GM19397 (cell line): Measurements from ENCODE around the gene BTD.

ENCODE experiments used
- ATAC-seq: cut with Tn5 transposase; IDR thresholded peaks from one replicate; pipeline ENCODE4 v1.9.1; 2021; ENCODE audit warnings: mild to moderate bottlenecking, moderate library complexity; ENCODE audit not compliant: unreplicated experiment

BTD gene

GRCh38 chr3:15634671-15635070 is 33.1 kb downstream of the BTD start:
- ATAC-seq = no peak

- no peak for ATAC-seq
Observed at GRCh38 chr3:15635121-15635661, 33.6 kb downstream of the BTD start.

DNA sequence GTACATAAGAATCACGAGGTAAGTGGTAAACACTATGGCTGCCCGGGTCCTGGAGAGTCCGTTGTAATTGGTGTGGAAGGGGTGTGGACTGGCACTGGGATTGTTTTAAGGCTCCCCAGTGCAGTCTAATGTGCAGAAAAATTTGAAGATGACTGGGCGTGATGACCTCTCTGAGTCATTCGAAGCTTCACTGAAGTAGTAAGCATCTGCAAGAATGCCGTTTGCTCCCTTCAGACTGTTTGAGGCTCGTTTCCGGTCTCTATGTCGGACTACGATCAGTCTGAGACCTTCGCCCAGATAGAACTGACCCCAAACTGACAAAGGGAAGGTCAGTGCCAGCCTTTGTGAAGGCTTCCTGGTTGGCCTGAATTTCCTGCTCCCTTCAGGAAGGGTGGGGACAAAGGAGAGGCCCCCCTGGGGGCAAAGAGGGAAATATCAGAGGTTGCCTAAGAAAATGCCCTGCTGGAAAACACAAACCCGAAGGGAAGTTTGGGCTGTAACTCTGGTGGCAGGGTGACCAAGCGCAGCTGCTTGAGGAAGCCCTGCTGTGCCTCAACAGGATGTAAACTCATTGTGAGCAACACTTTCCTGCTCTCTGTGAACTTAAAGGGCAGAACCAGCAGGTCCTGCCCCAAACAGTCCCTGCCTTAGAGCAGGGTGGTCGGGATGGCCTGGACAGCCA is 34.6 kb downstream of the BTD start:
- no peak for ATAC-seq

DNA sequence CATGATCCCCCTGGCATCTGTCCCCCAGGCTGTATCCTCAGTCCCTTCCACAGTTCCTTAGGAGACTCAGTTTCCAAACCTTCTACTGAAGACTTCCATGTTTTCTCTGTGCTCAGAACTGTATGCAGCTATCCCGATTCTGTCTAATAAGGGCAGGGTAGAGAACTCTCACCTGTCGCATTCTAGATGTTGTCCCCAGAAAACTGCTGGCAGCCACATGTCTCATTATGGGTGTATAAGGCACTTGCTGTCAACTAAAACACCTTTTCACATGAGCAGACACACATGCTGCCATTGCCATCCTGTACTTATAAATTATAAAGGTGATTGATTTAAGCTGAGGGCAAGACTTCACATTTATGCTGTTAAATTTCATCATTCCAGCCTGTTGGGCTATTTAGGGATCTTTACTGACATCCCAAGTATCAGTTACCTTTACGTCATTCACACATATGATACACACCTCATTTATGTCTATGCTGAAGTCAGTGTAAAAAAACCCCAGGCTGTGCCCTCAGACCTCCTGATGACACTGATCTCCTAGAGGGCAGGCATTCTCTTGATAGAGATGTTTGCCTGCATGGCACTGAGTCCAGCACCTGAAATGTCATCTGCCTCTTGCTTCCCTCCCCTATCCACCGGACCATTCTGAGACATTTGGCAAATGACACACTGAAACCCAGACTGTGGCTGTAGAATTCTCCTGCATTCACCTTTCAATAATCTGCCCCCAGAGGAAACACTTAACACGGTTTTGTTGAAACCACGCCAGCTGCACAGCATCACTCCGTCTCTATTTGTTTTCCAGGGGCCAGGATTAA is 35.8 kb downstream of the BTD start:
- ATAC-seq = no peak

- ATAC-seq = no peak
Observed at GRCh38 chr3:15638193-15638890, 36.8 kb downstream of the BTD start.

DNA sequence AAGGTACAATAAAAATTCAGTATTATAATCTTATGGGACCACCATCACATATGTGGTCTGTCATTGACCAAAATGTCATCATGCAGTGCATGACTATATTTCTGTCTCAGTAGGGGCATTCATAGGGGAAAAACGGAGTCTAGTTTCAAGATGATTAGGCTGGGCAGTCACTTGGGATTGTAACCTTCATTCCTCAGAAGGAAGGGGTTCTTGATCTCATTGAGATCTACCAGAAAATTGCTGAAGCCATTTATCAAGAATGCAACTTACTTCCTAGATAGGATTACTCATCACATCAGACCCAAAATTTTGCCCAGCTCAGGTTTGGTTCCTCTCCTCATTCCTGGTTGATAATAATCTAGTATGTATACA is 37.3 kb downstream of the BTD start:
- ATAC-seq = no peak

DNA sequence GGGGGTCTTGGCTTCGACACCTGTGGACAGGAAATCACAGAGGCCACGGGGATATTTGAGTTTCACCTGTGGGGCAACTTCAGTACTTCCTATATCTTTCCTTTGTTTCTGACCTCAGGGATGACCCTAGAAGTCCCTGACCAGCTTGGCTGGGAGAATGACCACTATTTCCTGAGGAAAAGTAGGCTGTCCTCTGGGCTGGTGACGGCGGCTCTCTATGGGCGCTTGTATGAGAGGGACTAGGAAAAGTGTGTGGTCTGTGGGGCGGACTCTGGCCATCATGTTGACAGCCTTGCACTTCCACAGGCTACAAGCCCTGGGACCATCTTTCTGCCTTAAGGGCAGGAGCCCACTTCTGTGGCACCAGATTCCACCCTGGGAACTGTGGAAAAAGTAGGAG is 43.7 kb downstream of the BTD start:
- no peak for ATAC-seq

- no peak for ATAC-seq
Observed at GRCh38 chr3:15645740-15646501, 44.4 kb downstream of the BTD start.

GRCh38 chr3:15646851-15647511 is 45.4 kb downstream of the BTD start:
- ATAC-seq = no peak

DNA sequence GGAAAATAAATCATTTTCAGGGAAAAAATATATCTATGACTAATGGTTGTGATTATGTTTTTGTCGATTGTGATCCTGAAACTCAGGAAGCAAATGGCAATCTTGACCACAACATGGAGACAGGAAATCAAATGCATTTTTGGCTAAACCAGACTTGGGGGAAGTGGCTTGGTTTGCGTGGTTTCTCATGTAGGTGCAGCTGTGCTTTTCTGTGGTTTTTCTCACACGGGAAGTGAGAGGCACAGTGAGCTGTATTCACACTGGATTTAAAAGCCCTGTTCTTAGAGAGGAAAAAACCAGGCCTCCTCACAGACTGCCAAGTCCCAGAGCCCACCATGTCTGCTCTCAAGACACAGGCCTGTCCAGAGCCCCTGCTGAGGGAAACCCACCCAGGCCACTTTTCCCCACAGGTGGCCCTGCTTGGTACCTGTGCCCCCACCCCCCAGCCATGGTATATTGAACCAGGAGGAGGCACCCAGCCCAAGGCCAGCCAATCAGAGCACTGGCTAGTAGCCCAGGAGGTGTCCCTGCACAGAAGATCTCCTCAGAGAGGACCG is 46.1 kb downstream of the BTD start:
- peak; percentile 88 for ATAC-seq

DNA sequence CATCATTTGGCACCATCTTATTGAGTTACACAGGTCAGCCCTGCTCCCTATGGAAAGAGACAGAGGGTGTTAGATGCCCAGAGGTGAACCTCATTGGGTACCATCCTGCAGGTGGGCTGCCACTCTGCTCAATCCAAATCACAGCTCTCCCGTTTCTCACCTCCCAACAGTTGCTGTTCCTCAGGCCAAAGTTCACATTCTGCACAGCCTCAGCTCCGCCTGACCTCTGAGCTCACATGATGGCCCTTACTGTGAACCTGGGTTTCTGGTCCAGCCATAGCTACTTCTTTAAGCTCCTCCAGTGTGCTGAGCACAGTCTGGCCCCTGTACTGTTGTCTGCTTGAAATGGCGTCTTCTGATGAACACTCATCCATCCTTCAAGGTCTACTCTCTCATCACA is 47.8 kb downstream of the BTD start:
- no peak for ATAC-seq

DNA sequence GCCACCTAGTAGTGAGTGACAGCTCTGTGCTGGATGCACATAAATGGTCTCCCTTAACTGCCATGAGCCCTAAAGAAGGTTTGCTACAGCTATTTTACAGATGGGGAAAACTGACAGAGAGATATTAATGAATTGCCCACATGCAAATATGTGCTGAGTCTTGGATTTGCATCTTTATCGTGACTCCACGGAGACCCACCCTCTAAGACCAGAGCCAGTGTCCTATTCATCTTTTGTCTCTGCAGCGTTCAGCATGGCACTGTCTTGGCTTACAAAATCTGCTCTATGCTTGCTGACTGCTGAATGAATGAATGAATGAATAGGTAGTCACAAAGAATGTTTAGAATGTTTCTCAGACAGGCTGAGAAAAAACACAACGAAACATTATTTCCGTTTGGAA is 48.3 kb downstream of the BTD start:
- ATAC-seq = no peak

DNA sequence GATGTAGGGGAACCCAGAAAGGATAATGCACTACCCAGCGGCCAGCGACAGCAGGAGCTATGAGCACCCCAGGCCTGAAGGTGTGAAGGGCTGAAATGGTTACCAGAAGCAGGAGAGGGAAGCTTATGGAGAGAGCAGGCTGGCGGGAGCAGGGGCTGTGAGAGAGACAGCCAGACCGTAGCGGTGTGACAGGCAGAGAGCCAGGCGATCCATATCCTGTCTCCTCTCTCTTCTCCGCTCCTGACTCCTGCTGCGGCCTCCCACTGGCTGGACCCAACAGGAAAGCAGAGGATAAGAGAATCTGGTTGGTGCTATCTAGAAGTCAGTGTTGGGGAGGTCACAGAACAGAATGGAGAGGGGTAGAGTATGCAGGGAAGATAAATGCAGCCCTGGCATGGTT is 49.9 kb downstream of the BTD start:
- no peak for ATAC-seq

DNA sequence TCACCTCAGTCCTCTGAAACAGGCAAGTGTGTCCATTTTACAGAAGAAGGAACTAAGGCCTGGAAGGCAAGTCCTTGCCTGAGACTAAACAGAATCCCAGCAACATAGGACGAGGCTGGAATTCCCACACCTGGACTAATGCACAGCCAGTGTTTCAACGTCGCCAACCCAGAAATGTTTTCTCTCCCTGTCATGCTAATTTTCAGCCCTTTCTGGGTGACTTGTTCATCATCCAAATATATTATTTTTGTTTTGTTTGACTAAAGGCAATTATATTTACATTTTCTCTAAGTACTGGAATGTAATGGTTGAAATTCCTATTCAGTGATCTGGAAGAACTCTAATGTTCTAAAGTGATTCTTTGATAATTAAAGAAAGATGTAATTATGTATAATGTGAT is 51.8 kb downstream of the BTD start:
- no peak for ATAC-seq

GRCh38 chr3:15654127-15654526 is 52.6 kb downstream of the BTD start:
- ATAC-seq = no peak

GRCh38 chr3:15654891-15655290 is 53.3 kb downstream of the BTD start:
- ATAC-seq = no peak

GRCh38 chr3:15656342-15656741 is 54.8 kb downstream of the BTD start:
- no peak for ATAC-seq

DNA sequence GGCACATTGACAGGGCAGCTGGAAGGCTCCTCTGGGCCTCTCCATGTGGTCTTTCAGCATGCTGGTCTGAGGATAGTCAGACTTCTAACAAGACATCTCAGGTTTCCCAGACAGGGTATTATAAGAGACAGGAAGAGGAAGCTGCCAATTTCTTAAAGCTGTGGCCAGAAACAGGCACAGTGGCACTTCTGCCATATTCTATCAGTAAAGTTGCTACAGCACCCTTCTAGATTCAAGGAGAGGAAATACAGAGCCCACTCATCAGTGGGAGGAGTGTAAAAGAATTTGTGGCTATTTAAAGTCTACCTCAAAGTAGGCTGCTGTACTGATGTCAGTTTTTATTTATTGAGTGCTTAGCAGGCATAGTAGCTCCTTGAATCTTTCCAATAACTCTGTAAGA is 55.5 kb downstream of the BTD start:
- no peak for ATAC-seq

DNA sequence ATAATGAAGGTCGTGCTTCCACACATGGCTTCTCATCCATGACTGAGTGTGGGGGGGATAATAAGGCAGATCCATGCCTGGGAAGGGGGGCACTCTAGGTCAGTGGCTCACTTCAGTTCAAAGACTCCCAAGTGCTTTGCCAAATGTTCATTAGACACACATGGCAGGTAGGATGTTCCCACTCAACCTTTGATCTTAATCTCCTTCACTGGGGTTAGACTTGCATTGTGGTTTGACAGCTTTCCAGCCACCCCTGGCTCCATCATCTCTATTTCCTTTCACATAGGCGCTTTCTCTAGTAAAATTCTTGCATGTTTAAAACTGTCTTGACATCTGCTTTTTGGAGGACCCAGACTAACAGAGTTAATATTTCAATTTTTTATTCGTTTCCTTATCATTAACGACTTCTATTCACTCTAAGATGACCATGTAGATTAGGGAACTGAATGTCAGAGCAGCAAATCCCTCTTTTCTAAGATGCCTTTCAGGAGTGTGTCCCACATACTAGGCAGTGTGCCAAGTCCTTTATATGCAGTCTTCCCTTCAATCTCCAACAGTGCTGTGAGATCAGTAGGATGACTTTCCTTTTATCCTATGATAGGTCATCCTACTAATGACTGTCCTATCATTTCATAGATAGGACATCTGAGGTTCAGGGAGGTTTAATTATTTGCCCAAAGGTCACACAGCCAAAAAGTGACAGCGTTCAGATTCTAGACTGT is 57.9 kb downstream of the BTD start:
- no peak for ATAC-seq
